HEK293 (cell line): ENCODE measurements around the gene PRRC2C.

Experiments
- CTCF ChIA-PET: fragments of 350-600 bp; formaldehyde crosslinking; extraction: SDS; loops from one replicate; lab custom pipeline; 2021; ENCODE audit warnings: antibody characterized with exemption; lab: Yijun Ruan, JAX
- POLR2A ChIA-PET: fragments of 300-600 bp; formaldehyde crosslinking; extraction: SDS; loops from one replicate; lab custom pipeline; 2020; ENCODE audit warnings: antibody characterized with exemption, inconsistent platforms; lab: Yijun Ruan, JAX
- H3K27ac ChIP-seq: fragments of 200-500 bp; sonication (Bioruptor generic); 2 replicates; pipeline ENCODE4 v1.5.1; 2014; ENCODE audit warnings: low read depth, low read length, control low read depth, inconsistent platforms; ENCODE audit errors: extremely low read depth
- H3K36me3 ChIP-seq, 2 experiments: fragments of 200-500 bp in 1 of 2; sonication (Bioruptor generic) in 1 of 2; 1 replicate in 1 of 2; 2 replicates in 1 of 2; pipeline ENCODE4 v1.5.1; 2014 to 2017; ENCODE audit warnings: inconsistent platforms in 2 of 2, low read length in 2 of 2; ENCODE audit not compliant: control insufficient read depth in 2 of 2, insufficient read depth in 1 of 2
- H3K4me1 ChIP-seq: fragments of 200-500 bp; sonication (Bioruptor generic); 2 replicates; pipeline ENCODE4 v1.5.1; 2014; ENCODE audit warnings: mild to moderate bottlenecking, low read length, inconsistent platforms; ENCODE audit not compliant: control insufficient read depth, insufficient read depth
- H3K4me3 ChIP-seq: 2 replicates; pipeline ENCODE4 v1.5.1; 2011; ENCODE audit warnings: low read depth, mild to moderate bottlenecking, control low read depth, low read length, moderate library complexity
- H3K9me3 ChIP-seq: fragments of 200-500 bp; sonication (Bioruptor generic); 2 replicates; pipeline ENCODE4 v1.5.1; 2014; ENCODE audit warnings: low read depth, low read length, inconsistent platforms; ENCODE audit not compliant: control insufficient read depth, insufficient read depth
- GLI2 ChIP-seq: fragments of 450-650 bp; formaldehyde crosslinking; IDR thresholded peaks from 2 replicates; pipeline ENCODE4; 2017; ENCODE audit warnings: missing biosample characterization, missing genetic modification characterization, low read depth, borderline replicate concordance
- KLF8 ChIP-seq: fragments of 450-650 bp; formaldehyde crosslinking; IDR thresholded peaks from 2 replicates; pipeline ENCODE4 v1.5.1; 2016; ENCODE audit warnings: missing biosample characterization, missing genetic modification characterization
- OSR2 ChIP-seq: fragments of 450-650 bp; formaldehyde crosslinking; IDR thresholded peaks from 2 replicates; pipeline ENCODE4 v1.5.1; 2016; ENCODE audit warnings: missing biosample characterization, missing genetic modification characterization
- SP3 ChIP-seq: fragments of 450-650 bp; formaldehyde crosslinking; IDR thresholded peaks from 2 replicates; pipeline ENCODE4 v1.5.1; 2016; ENCODE audit warnings: missing biosample characterization, missing genetic modification characterization
- ZNF114 ChIP-seq: fragments of 450-650 bp; formaldehyde crosslinking; IDR thresholded peaks from 2 replicates; pipeline ENCODE4 v1.5.0; 2017; ENCODE audit warnings: missing biosample characterization, missing genetic modification characterization
- ZNF2 ChIP-seq: fragments of 450-650 bp; formaldehyde crosslinking; IDR thresholded peaks from 2 replicates; pipeline ENCODE4 v1.5.1; 2016; ENCODE audit warnings: missing biosample characterization, missing genetic modification characterization
- ZNF239 ChIP-seq: fragments of 450-650 bp; formaldehyde crosslinking; IDR thresholded peaks from 2 replicates; pipeline ENCODE4 v1.5.1; 2016; ENCODE audit warnings: missing biosample characterization, missing genetic modification characterization
- ZNF302 ChIP-seq: fragments of 450-650 bp; formaldehyde crosslinking; IDR thresholded peaks from 2 replicates; pipeline ENCODE4 v1.5.1; 2016; ENCODE audit warnings: missing biosample characterization, missing genetic modification characterization, low read depth
- ZNF433 ChIP-seq: fragments of 450-650 bp; formaldehyde crosslinking; IDR thresholded peaks from 2 replicates; pipeline ENCODE4 v1.5.1; 2016; ENCODE audit warnings: missing biosample characterization, missing genetic modification characterization, low read depth
- ZNF514 ChIP-seq: fragments of 450-650 bp; formaldehyde crosslinking; IDR thresholded peaks from 2 replicates; pipeline ENCODE4 v1.5.1; 2016; ENCODE audit warnings: missing biosample characterization, missing genetic modification characterization
- ZNF558 ChIP-seq: fragments of 450-650 bp; formaldehyde crosslinking; IDR thresholded peaks from 2 replicates; pipeline ENCODE4 v1.5.1; 2016; ENCODE audit warnings: missing biosample characterization, missing genetic modification characterization
- ZNF626 ChIP-seq: fragments of 450-650 bp; sonication (Bioruptor Pico); formaldehyde crosslinking; IDR thresholded peaks from 2 replicates; pipeline ENCODE4 v1.5.1; 2018; ENCODE audit warnings: missing biosample characterization, missing genetic modification characterization, inconsistent platforms
- ZNF677 ChIP-seq: fragments of 450-650 bp; IDR thresholded peaks from 2 replicates; pipeline ENCODE4 v1.5.0; 2018; ENCODE audit warnings: missing biosample characterization, mild to moderate bottlenecking, missing genetic modification characterization, moderate library complexity
- TF ChIP-seq, protein P1 (sequence below): fragments of 450-650 bp; formaldehyde crosslinking; IDR thresholded peaks from 2 replicates; pipeline ENCODE4 v1.5.1; 2016; ENCODE audit warnings: missing biosample characterization, missing genetic modification characterization
- TF ChIP-seq, protein P2 (sequence below): fragments of 450-650 bp; formaldehyde crosslinking; IDR thresholded peaks from 2 replicates; pipeline ENCODE4 v1.5.1; 2016; ENCODE audit warnings: missing biosample characterization, missing genetic modification characterization
- TF ChIP-seq, protein P3 (sequence below): sonication (generic); formaldehyde crosslinking; IDR thresholded peaks from 2 replicates; pipeline ENCODE4 v1.8.1; 2022; ENCODE audit warnings: mild to moderate bottlenecking, moderate library complexity, missing genetic modification reagents
- TF ChIP-seq, protein P4 (sequence below): IDR thresholded peaks from 2 replicates; pipeline ENCODE4 v1.6.1; 2011; ENCODE audit warnings: mild to moderate bottlenecking, low read depth, low read length, borderline replicate concordance
- TF ChIP-seq, protein P5 (sequence below): fragments of 450-650 bp; formaldehyde crosslinking; IDR thresholded peaks from 2 replicates; pipeline ENCODE4 v1.5.0; 2017; ENCODE audit warnings: missing biosample characterization, missing genetic modification characterization, borderline replicate concordance

The PRRC2C gene

DNA sequence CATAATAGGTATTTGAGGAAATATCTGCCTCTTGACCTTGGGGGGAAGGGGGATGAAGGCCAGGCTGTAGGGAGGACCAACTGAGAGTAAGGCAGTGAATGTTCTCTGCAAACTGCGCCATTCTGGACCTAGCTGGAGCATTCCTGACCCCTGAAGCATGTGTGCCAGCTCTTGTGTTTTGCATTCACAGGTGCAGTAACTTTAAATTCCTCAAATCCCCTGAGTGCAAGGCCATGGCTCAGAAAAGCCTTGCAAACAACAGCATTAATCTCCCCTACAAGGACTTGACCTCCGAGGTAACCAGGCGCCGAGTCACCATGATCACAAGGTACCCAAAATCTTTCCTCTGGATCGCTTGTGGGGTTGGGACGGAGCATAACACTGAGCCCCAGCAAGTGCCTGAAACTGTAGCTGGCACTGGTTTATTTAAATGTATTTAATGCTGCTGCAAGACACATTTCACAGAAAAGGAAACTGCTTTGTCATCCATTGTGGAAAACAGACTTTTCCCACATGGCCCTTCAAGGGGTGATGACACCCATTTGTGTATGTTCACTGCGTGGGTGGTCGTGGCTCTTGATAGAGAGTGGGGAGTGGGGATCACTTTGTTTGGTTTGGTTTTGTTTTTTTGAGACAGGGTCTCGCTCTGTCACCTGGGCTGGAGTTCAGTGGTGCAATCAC is 138.5 kb downstream of the PRRC2C start (continued):
- TF ChIP-seq, protein P1, sequence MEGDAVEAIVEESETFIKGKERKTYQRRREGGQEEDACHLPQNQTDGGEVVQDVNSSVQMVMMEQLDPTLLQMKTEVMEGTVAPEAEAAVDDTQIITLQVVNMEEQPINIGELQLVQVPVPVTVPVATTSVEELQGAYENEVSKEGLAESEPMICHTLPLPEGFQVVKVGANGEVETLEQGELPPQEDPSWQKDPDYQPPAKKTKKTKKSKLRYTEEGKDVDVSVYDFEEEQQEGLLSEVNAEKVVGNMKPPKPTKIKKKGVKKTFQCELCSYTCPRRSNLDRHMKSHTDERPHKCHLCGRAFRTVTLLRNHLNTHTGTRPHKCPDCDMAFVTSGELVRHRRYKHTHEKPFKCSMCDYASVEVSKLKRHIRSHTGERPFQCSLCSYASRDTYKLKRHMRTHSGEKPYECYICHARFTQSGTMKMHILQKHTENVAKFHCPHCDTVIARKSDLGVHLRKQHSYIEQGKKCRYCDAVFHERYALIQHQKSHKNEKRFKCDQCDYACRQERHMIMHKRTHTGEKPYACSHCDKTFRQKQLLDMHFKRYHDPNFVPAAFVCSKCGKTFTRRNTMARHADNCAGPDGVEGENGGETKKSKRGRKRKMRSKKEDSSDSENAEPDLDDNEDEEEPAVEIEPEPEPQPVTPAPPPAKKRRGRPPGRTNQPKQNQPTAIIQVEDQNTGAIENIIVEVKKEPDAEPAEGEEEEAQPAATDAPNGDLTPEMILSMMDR = no peak
- TF ChIP-seq ZNF677 (tag by site-specific recombination) (no peak), SP3 (tag by site-specific recombination) (no peak), ZNF433 (no peak), ZNF114 (tag by site-specific recombination) (no peak)

DNA sequence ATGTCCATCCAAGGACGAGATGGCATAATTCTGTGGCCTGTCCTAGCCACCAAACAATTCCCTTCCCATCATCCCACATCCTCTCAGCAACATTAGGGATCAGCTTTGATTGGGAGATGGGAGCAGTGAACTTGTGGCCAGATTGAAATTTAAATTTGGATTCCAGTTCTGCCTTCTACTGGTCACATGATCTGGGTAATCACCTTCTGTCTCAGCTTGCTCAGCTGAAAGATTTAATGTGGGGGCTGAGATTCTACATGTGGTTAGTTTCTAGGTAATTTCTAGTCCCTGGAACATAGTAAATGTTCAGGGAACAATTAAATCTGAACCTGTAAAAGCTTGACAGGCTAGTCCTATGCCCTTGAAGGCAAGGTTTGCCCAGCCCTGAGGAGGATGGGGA is 139.9 kb downstream of the PRRC2C start:
- CTCF ChIA-PET = interaction anchor here (0.7 to 1.2 kb wide), 2 partner anchors 19 to 140 kb away, joined by 3 to 6 read pairs; partner anchors contain the start of gene PRRC2C

More for the DNA sequence above, 139.9 kb downstream of the PRRC2C start:
- H3K36me3 ChIP-seq = no peaks in the 10 kb centered on the region
- H3K4me3 ChIP-seq = no peak overlapping the region
- POLR2A ChIA-PET = no interaction called here
- TF ChIP-seq ZNF302 (tag by site-specific recombination) (no peak), KLF8 (tag by site-specific recombination) (no peak), ZNF239 (tag by site-specific recombination) (no peak), ZNF626 (tag by site-specific recombination) (no peak), OSR2 (no peak), ZNF514 (tag by site-specific recombination) (no peak), GLI2 (tag by site-specific recombination) (no peak), ZNF2 (tag by site-specific recombination) (no peak), ZNF558 (tag by site-specific recombination) (no peak)
- TF ChIP-seq, protein P2, sequence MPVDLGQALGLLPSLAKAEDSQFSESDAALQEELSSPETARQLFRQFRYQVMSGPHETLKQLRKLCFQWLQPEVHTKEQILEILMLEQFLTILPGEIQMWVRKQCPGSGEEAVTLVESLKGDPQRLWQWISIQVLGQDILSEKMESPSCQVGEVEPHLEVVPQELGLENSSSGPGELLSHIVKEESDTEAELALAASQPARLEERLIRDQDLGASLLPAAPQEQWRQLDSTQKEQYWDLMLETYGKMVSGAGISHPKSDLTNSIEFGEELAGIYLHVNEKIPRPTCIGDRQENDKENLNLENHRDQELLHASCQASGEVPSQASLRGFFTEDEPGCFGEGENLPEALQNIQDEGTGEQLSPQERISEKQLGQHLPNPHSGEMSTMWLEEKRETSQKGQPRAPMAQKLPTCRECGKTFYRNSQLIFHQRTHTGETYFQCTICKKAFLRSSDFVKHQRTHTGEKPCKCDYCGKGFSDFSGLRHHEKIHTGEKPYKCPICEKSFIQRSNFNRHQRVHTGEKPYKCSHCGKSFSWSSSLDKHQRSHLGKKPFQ (tag by site-specific recombination) = no peak
- TF ChIP-seq, protein P3, sequence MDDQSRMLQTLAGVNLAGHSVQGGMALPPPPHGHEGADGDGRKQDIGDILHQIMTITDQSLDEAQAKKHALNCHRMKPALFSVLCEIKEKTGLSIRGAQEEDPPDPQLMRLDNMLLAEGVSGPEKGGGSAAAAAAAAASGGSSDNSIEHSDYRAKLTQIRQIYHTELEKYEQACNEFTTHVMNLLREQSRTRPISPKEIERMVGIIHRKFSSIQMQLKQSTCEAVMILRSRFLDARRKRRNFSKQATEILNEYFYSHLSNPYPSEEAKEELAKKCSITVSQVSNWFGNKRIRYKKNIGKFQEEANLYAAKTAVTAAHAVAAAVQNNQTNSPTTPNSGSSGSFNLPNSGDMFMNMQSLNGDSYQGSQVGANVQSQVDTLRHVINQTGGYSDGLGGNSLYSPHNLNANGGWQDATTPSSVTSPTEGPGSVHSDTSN (CRISPR knock-in tag) = no peak
- TF ChIP-seq, protein P4, sequence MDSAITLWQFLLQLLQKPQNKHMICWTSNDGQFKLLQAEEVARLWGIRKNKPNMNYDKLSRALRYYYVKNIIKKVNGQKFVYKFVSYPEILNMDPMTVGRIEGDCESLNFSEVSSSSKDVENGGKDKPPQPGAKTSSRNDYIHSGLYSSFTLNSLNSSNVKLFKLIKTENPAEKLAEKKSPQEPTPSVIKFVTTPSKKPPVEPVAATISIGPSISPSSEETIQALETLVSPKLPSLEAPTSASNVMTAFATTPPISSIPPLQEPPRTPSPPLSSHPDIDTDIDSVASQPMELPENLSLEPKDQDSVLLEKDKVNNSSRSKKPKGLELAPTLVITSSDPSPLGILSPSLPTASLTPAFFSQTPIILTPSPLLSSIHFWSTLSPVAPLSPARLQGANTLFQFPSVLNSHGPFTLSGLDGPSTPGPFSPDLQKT = no peak
- TF ChIP-seq, protein P5, sequence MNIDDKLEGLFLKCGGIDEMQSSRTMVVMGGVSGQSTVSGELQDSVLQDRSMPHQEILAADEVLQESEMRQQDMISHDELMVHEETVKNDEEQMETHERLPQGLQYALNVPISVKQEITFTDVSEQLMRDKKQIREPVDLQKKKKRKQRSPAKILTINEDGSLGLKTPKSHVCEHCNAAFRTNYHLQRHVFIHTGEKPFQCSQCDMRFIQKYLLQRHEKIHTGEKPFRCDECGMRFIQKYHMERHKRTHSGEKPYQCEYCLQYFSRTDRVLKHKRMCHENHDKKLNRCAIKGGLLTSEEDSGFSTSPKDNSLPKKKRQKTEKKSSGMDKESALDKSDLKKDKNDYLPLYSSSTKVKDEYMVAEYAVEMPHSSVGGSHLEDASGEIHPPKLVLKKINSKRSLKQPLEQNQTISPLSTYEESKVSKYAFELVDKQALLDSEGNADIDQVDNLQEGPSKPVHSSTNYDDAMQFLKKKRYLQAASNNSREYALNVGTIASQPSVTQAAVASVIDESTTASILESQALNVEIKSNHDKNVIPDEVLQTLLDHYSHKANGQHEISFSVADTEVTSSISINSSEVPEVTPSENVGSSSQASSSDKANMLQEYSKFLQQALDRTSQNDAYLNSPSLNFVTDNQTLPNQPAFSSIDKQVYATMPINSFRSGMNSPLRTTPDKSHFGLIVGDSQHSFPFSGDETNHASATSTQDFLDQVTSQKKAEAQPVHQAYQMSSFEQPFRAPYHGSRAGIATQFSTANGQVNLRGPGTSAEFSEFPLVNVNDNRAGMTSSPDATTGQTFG = no peak
- H3K9me3 ChIP-seq = no peaks in the 10 kb centered on the region
- H3K4me1 ChIP-seq = no peaks in the 10 kb centered on the region
- H3K27ac ChIP-seq = no peak overlapping the region
